Measurements from ENCODE around the gene SV2B.

DNA sequence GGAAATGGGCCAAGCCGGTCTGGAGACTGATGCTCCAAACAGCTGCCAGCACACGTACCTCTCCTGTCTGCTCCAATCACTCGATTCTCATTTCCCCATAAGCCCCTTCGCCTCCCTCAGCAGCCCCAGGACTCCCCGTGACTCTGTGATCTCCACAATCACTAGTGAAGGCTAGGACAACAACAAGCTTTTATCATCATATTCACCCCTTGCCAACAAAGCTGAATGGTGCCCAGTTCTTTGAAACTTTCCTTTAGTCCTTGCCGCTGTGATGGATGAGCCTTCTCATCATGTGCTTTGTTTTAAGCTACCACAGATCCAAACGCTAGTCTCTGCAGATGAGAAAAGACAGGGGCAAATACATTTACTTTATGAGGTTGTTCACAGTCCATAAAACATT lies 242.0 kb downstream of the SV2B start:
- TF ChIP-seq, protein P1, sequence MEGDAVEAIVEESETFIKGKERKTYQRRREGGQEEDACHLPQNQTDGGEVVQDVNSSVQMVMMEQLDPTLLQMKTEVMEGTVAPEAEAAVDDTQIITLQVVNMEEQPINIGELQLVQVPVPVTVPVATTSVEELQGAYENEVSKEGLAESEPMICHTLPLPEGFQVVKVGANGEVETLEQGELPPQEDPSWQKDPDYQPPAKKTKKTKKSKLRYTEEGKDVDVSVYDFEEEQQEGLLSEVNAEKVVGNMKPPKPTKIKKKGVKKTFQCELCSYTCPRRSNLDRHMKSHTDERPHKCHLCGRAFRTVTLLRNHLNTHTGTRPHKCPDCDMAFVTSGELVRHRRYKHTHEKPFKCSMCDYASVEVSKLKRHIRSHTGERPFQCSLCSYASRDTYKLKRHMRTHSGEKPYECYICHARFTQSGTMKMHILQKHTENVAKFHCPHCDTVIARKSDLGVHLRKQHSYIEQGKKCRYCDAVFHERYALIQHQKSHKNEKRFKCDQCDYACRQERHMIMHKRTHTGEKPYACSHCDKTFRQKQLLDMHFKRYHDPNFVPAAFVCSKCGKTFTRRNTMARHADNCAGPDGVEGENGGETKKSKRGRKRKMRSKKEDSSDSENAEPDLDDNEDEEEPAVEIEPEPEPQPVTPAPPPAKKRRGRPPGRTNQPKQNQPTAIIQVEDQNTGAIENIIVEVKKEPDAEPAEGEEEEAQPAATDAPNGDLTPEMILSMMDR (optimal IDR thresholded peaks at IDR 0.05 in 1 of 3, IDR thresholded peaks at IDR 0.05 in 1 of 3, conservative IDR thresholded peaks at IDR 0.05 in 1 of 3; ENCODE audit: extremely low read depth in 1 of 3, insufficient read depth in 2 of 3, low read length in 3 of 3) = no peak
- TF ChIP-seq EZH2 (IDR thresholded peaks at IDR 0.05; ENCODE audit: low read length) = no peak
